ENCODE results near the gene SRP72.
"Not testable (repeated sequence)": the region's sequence is repeated elsewhere in the genome, so short reads cannot be mapped to it uniquely, and the experiment has no call there.

The SRP72 gene, protein sequence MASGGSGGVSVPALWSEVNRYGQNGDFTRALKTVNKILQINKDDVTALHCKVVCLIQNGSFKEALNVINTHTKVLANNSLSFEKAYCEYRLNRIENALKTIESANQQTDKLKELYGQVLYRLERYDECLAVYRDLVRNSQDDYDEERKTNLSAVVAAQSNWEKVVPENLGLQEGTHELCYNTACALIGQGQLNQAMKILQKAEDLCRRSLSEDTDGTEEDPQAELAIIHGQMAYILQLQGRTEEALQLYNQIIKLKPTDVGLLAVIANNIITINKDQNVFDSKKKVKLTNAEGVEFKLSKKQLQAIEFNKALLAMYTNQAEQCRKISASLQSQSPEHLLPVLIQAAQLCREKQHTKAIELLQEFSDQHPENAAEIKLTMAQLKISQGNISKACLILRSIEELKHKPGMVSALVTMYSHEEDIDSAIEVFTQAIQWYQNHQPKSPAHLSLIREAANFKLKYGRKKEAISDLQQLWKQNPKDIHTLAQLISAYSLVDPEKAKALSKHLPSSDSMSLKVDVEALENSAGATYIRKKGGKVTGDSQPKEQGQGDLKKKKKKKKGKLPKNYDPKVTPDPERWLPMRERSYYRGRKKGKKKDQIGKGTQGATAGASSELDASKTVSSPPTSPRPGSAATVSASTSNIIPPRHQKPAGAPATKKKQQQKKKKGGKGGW

DNA sequence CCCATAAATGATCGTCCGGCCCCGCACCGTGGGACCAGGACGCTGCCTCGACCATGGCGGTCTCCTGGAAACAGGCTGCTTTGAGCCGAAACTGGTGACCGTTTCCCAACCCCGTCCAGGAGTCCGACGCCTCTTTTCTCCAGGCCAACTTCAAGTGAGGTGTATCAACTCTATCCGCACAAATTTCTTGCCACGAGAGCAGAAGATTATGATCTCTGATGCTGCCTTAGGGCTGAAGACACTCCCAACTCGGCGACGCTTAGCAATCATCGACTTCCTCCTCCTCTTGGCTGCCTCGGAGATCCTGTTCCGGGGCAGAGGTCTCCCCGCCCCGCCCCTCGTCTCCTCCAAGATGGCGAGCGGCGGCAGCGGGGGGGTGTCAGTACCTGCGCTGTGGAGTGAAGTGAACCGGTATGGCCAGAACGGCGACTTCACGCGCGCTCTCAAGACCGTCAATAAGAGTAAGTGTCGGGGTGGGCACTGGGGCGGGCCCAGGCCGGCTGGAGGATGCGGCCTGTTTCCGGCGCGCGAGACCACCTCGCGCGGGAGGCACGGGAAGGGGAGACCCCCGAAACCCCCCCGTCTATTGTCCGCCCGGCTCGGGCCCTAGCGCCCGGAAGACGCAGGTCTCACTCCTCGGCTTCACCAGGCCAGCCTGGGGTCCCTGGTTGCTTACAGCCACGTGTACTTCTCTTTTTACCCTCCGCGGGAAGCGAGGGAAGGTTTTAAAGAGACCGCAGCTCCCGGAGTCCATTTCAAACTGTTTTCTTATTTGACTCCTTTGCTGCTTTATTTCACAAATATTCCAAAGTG lies at the start of gene SRP72:
TSS of gene SRP72 (plus strand) at position 334 of the 813 bp plus-strand sequence. CDS start at position 353, 19 bp downstream.
- peak; percentile 92 for DNase-seq (ENCODE audit: low read depth, low spot score)

DNA sequence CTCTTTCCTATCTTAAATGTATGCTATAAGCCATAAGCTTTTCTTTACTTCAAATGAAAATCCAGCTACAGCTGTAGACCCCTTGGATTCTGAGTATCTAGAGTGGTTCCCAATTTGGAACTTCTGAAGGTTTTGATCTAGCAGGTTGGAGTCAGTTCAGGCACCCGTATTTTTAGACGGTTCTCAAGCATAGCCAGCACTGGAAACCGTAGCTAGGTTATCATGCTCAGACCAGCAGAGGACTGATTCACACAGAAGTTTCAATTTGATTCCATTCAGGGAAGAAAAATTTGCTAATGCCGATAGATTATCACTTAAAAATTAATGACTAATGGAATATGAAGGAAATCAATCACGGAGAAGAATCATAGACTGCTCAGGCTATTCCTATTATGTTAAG lies 43.2 kb upstream of the SRP72 start:
- no peak for DNase-seq (ENCODE audit: low read depth, low spot score)

DNA sequence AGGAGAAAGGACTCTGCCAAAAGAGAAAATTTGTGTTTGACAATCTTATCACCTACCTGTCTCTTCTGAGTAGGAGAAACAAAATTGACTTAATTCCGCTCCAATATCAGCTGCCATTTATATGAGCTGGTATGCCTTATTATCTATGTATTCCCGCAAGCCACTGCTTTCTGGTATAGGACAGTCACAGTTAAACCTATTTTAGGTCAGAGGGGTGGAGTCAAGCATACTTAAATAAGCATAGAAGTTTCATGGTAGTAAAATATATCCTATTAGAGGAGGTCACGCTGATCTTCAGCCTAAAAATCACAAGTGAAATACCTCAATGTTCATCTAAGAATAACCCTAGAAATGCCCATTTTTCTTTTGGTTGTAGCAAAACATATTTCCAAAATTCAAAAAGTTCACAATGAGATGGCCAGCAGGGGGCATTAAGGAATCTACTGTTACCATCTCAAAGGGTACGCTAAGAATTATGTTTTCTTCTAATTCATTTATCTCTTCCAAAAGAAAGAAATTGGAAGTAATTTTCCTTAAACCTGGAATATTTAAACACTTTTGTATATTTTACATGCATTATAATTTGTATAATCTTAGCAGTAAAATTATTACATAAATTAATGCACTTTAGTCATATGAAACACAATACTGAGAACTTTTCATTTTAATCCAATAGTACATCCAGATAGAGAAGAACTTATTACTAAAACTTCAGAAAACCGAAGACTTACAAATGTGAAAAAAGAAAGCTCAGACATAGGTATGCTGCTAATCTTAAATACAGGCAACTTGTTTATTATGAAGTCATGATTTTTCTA lies 42.5 kb upstream of the SRP72 start:
- DNase-seq (ENCODE audit: low read depth, low spot score): no peak

DNA sequence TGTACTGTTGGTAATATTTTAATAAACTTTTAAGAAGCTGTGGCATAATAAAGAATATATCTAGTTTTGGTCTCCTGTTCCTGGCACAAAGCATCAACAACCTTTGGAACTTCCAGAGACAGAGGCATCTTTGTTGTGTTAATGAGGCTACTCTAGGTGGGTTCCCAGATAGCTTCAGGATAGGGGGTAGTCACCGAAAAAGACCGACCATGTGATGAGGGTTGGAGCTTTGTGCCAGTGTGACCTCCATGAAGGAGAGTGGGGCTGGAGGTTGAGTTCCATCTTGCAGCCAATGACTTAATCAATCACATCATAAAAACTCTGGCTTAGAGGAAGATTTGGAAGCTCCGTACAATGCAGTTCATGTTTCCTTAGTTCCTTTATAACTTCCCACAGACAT lies 41.9 kb upstream of the SRP72 start:
- peak; percentile 82 for DNase-seq (ENCODE audit: low read depth, low spot score)

DNA sequence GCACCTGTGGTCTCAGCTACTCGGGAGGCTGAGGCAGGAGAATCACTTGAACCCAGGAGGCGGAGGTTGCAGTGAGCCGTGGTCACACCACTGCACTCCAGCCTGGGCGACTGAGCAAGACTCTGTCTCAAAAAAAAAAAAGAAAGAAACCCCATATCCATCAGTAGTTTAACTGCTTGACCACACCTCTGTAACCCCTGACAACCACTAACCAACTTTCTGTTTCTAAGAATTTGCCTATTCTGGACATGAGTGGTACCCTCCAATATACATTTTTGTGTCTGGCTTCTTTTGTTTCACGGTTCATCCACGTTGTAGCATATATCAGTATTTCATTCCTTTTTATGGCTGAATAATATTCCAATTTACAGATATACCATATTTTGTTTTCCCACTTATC lies 41.1 kb upstream of the SRP72 start:
- DNase-seq (ENCODE audit: low read depth, low spot score): no peak

DNA sequence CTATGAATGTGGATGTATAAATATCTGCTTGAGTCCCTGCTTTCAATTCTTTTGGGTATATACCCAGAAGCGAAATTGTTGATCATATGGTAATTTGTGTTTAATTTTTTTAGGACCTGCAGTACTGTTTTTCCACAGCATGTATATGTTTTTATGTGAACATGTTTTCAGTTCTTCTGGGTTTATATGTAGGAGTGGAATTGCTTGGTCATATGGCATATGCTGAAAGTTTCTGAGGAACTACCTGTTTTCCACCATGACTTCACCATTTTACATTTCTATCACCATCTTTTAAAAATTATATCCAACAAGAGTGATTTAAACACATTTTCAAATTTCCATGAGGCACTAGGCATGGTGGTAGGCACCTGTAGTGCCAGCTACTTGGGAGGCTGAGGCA lies 40.2 kb upstream of the SRP72 start:
- DNase-seq (ENCODE audit: low read depth, low spot score): no peak

DNA sequence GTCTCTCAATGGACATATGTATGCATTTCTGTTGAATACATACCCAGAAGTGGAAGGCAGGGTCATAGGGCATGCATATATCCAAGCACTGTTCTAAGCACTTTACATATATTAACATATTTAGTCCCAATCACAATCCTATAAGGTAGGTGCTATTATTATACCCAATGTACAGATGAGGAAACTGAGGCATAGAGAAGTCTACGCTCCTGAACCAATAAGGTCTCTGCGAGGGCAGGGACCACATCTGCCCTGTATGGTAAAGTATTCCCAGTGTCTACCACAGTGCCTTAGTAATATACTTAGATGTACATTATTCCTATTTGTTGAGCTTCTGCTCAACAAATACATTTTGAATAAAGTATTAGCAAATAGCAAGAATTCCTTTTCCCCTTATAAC lies 37.2 kb upstream of the SRP72 start:
- no peak for DNase-seq (ENCODE audit: low read depth, low spot score)

DNA sequence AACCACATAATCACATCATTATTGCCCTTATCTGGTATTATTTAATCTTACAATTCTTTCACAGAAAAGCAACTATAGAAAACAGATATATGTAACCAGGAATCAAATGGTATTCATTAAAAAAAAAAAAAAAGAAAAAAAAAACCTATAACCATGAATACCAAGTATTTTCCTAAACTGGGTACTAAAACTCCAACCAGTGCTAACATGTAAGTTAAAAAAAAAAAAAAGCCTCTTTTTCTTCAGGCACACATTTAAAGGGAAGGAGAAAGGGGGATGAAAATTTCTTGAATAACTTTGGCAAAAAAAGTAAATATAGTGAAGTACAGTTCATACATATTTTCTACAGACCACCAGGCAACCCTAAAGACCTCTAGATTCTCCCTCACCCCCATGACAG lies 34.1 kb upstream of the SRP72 start:
- DNase-seq (ENCODE audit: low read depth, low spot score): no peak

DNA sequence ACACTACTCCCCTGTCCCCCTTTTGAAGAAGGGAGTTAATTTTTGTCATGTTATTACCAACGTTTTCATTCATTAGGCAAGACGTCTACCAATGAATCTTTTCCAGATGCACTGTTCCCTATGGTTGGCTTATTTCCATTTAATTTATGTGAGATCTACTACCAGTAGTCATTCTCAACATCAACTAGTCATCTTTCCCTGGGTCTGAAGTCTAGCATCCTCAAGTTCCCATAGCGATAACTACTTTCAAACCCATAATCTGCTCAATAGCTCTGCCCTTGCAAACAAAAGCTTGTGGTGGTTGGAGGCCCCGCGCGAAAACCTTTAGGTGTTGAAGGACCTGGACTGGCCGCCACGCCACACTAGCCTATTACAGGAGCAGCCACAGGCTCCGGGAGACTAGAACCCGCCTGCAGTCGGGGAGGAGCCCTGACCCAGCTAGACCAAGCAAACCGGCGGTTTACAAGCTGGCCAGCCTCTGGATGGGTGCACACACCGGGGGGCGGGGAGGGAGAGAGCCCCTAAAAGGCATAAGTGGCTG lies 32.7 kb upstream of the SRP72 start:
- DNase-seq (ENCODE audit: low read depth, low spot score): peak; percentile 80

DNA sequence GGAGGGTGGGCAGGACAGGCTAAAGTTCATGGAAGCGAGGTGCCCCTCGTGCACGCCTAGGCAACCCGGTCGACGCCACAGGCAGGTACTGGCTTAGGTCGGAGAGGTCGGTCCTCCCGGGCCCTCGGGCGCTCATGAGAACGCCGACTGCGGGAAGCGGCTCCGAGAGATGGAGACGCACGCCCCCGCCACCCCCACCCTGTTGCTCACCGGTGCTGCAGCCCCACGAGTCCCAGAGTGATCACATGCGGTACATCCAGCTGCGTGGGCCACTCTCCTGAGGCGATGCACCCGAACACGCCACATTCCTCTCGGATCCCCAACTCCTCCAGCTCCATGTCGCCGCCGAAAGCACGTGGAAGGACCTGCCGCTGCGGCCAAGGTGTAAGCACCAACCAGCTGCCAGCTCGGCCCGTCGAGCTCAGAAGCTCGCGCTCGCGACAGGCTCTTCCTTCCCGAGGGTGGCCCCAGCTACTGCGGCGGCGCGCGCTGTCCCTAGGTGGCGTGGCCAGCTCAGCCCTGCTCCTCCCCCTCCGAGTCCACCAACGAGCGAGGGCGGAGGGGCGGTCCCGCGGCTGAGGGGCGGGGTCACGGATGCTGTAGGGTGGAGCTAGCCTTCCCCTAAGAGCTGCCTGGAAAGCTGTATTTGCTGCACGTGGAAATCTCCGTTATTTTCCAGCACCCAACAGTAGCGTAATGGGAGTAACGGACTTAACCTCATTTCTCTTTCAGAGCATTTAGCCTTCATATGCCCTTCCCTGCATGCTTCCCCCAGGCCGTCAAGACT lies 32.1 kb upstream of the SRP72 start, which contains the start of gene PPAT:
TSS of gene PPAT (minus strand) at position 476 of the 787 bp plus-strand sequence. CDS start at position 338, 138 bp downstream.
- peak; percentile 99 for DNase-seq (ENCODE audit: low read depth, low spot score)

DNA sequence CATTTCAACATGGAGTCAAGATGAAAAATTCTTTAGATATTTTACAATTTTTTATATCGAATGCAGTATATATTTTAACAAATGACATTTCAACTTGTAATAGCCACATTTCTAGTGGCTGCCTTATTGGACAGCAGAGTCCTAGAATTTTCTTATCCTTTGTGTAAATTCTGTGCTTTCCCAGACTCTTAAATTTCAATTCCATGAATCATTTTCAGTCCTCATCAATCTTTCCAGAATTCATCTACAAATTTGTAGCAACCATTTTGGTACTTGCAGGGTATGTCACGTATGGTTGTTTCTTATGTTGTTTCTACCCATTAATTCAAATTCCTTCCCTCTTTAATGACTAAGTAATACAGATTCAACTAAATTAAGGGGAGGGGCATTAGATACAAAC lies 28.7 kb upstream of the SRP72 start:
- no peak for DNase-seq (ENCODE audit: low read depth, low spot score)

DNA sequence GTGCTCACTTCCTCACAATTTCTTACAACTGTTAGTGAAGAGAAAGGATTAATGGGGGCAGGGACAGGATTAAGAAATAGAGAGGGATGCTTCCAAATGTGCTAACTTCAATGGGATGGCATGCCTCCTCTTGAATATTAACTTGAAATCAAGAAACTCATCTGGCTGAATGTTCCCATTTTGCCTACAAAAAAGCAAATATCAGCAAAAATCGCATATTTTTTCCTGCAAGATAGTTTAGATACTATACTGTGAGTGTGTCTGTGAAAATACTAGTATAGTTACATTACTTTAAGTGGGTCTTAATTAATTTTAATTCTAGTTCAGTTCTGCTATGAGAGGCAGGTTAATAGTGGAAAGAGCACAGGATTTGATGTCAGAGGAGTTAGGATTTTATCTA lies 26.4 kb upstream of the SRP72 start:
- DNase-seq (ENCODE audit: low read depth, low spot score): no peak

DNA sequence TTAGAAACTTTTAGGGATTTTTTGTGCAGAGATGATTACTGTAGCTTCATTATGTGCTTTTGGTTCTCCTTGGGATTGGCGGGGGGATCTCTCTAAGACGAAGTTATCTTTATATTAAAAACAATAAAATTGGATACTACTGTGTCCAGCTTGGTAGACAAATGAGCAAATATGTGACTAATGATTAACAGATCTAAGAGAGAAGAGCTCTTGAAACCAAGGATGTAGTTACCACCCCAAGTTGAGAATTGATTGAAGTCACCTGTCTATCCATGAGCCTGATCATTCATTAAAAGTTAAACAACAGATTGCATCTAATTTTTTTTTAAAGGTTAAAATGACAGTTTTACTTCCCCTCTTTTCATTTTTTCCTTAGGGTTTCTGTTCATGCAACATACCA lies 22.7 kb upstream of the SRP72 start:
- no peak for DNase-seq (ENCODE audit: low read depth, low spot score)

DNA sequence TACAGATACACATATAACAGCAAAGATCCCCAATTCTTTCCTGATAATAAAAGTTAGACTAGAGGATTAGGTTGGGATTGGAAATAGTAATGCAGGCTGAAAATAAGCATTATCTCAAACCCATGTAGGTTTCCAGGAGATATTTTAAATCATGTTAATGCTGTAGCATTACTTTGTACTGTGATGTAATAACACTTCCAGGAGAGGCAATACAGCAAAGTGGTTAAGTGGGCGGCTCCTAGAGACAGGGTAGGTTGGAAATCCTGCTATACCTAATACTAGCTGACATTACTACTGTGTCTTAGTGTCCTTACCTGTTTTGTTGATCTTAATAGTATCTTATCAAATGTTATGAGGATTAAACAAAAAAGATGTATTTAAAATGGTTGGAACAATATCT lies 21.7 kb upstream of the SRP72 start:
- no peak for DNase-seq (ENCODE audit: low read depth, low spot score)

DNA sequence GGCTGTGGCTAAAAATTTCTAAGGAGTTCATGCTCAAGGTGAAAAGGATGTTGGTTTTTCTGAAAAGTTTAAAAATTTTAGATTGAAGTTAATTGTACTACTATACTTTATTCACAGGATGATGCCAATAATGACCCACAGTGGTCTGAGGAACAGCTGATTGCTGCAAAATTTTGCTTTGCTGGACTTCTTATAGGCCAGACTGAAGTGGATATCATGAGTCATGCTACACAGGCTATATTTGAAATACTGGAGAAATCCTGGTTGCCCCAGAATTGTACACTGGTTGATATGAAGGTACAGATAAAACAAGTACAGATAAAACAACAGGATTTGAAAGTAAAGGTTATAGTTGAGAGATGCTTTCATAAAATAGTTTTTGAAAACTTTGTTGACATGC lies 19.1 kb upstream of the SRP72 start:
- no peak for DNase-seq (ENCODE audit: low read depth, low spot score)

DNA sequence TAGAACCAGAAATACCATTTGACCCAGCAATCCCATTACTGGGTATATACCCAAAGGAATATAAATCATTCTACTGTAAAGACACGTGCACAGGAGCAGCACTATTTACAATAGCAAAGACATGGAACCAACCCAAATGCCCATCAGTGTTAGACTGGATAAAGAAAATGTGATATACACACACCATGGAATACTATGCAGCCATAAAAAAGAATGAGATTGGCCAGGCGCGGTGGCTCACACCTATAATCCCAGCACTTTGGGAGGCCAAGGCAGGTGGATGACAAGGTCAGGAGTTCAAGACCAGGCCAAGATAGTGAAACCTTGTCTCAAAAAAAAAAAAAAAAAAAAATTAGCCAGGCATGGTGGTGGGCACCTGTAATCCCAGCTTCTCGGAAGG lies 17.9 kb upstream of the SRP72 start:
- DNase-seq (ENCODE audit: low read depth, low spot score): not testable (repeated sequence)

DNA sequence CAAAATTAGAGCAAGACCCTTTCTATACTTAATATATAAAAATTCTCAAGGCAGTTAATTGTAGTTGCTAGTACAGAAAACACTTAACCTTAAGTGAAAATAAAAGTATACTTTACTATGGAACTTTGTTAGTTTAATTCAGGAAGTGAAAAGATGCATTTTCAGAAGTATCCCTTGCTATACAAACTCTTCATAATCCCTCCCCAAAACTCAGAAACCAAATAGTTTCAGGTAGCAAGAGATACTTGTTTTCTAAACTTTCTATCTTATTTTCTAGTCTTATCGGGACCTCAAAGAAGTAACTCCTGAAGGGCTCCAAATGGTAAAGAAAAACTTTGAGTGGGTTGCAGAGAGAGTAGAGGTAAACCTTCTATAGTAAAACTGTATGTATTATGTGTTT lies 17.1 kb upstream of the SRP72 start:
- DNase-seq (ENCODE audit: low read depth, low spot score): no peak

DNA sequence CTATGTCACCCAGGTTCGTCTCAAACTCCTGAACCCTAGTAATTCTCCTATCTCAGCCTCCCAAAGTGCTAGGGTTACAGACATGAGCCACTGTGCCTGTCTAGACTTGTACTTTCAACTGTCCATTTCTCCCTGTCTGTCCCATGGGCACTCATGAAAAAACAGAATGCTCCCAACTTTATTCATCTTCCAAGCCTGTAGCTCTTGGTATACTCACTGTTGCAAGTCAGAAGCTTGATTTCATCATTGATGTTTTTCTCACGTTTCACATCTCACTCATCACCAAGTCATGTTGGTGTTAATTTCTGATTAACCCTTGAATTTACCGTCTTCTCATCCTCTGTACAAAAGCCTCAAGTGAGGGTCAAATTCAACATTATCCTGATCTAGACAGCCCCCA lies 7.3 kb upstream of the SRP72 start:
- no peak for DNase-seq (ENCODE audit: low read depth, low spot score)

DNA sequence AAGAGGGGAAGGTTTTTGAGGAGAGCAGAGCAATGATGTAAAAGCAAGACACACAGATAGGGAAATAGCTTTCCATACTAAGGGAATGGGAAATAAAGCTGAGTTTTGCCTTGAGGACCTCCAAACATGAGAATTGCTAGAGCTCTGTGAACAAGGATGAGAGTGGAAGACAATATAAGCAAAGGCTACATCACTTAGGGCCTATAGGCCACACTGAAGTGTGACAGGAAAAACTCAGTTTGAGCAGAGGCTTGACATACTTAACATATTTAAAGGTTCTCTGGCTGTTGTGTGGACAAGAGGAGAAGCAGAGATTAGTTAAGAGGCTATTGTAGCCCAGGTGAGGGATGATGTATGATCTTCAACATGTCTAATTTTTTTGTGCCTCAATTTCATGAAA lies 5.3 kb upstream of the SRP72 start:
- no peak for DNase-seq (ENCODE audit: low read depth, low spot score)

DNA sequence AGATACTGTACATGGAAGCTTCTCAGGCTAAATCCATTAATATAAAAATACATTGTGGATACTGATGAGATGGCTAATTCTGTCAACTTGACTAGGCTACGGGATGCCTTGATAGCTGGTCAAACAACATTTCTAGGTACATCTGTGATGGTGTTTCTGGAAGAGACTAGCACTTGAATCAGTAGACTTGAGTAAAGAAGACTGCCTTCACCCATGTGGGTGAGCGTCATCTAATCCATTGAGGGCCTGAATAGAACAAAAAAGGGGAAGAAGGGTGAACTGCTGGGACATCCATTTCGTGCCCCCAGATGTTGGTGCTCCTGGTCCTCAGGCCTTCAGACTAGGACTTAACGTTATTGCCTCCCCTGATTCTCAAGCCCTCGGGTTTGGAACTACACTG lies 3.7 kb upstream of the SRP72 start:
- DNase-seq (ENCODE audit: low read depth, low spot score): no peak
